Progenitor cell of endocrine pancreas (in vitro differentiated cells): ENCODE measurements around the gene MAD1L1. TPM values are rescaled to one million over a fixed set of nuclear protein-coding genes. Genes with fewer than 3 reads are reported as not detected.

Experiments used
- DNase-seq: peaks from one replicate; pipeline ENCODE4 v3.0.0; 2021; ENCODE audit warnings: low spot score; ENCODE audit not compliant: unreplicated experiment
- H3K27ac Mint-ChIP-seq: 2 replicates; pipeline ENCODE4 v1.8.0; 2021; ENCODE audit warnings: mild to moderate bottlenecking, moderate library complexity, mixed read lengths
- H3K27me3 Mint-ChIP-seq: 2 replicates; pipeline ENCODE4 v1.8.0; 2021; ENCODE audit warnings: mixed read lengths
- H3K36me3 Mint-ChIP-seq: 2 replicates; pipeline ENCODE4 v1.8.0; 2022; ENCODE audit warnings: mixed read lengths; ENCODE audit not compliant: insufficient read depth
- H3K4me1 Mint-ChIP-seq: 2 replicates; pipeline ENCODE4 v1.8.0; 2021; ENCODE audit warnings: low read depth, mixed read lengths
- H3K4me3 Mint-ChIP-seq: 2 replicates; pipeline ENCODE4 v1.8.0; 2021; ENCODE audit warnings: low read depth, mild to moderate bottlenecking, moderate library complexity, mixed read lengths
- H3K9me3 Mint-ChIP-seq: 2 replicates; pipeline ENCODE4 v1.8.0; 2021; ENCODE audit warnings: low read depth, mixed read lengths
- total RNA-seq: library from RNA; stranded (reverse); gene quantifications from 2 replicates; pipeline ENCODE4 v1.2.1, GENCODE V29; 2021
- TF ChIP-seq, protein P1 (sequence below): fragments of 200-600 bp; sonication (generic); IDR thresholded peaks from one replicate; pipeline ENCODE4 v1.5.0; 2021; ENCODE audit warnings: antibody characterized with exemption, mild to moderate bottlenecking; ENCODE audit not compliant: unreplicated experiment

The MAD1L1 gene
- total RNA-seq, 1 donor from 2014 or later = 49.8 TPM

DNA sequence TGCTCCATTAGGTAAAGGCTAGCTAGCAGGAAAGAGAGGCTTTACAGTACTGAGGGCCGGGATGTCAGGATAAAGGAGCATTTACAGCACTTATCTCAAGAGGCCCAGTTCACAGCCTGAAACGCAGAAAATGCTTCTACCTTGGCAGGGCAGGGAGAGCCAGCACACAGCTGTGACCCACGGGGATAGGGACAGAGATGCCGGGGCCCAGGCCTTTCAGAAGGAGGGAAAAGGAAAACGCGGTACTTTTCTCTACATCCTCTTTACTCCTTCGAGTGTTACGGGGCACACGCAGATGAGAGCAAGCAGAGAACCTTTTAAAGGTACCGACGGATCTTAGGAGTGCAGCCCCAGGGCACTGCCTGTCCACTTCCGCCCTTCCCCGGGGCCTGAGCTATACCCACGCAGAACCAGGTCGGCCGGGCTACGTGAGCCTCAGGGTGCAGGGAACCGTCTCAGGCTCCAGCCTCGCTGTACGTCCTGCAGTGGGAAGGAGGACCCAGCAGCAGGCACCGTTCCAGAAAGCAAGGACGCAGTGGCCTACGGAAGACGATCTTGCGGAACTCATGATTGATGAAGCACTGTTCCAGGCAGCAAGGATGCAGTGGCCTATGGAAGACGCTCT, 330.4 kb downstream of the MAD1L1 start:
- no peaks in the 10 kb centered on the region for H3K4me1 Mint-ChIP-seq
- H3K4me3 Mint-ChIP-seq = no peak overlapping the region
- no peaks in the 10 kb centered on the region for H3K36me3 Mint-ChIP-seq
- TF ChIP-seq, protein P1, sequence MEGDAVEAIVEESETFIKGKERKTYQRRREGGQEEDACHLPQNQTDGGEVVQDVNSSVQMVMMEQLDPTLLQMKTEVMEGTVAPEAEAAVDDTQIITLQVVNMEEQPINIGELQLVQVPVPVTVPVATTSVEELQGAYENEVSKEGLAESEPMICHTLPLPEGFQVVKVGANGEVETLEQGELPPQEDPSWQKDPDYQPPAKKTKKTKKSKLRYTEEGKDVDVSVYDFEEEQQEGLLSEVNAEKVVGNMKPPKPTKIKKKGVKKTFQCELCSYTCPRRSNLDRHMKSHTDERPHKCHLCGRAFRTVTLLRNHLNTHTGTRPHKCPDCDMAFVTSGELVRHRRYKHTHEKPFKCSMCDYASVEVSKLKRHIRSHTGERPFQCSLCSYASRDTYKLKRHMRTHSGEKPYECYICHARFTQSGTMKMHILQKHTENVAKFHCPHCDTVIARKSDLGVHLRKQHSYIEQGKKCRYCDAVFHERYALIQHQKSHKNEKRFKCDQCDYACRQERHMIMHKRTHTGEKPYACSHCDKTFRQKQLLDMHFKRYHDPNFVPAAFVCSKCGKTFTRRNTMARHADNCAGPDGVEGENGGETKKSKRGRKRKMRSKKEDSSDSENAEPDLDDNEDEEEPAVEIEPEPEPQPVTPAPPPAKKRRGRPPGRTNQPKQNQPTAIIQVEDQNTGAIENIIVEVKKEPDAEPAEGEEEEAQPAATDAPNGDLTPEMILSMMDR = no peak
- H3K9me3 Mint-ChIP-seq = no peaks in the 10 kb centered on the region
- DNase-seq = no peak
- H3K27me3 Mint-ChIP-seq = no peaks in the 10 kb centered on the region
- no peak overlapping the region for H3K27ac Mint-ChIP-seq

DNA sequence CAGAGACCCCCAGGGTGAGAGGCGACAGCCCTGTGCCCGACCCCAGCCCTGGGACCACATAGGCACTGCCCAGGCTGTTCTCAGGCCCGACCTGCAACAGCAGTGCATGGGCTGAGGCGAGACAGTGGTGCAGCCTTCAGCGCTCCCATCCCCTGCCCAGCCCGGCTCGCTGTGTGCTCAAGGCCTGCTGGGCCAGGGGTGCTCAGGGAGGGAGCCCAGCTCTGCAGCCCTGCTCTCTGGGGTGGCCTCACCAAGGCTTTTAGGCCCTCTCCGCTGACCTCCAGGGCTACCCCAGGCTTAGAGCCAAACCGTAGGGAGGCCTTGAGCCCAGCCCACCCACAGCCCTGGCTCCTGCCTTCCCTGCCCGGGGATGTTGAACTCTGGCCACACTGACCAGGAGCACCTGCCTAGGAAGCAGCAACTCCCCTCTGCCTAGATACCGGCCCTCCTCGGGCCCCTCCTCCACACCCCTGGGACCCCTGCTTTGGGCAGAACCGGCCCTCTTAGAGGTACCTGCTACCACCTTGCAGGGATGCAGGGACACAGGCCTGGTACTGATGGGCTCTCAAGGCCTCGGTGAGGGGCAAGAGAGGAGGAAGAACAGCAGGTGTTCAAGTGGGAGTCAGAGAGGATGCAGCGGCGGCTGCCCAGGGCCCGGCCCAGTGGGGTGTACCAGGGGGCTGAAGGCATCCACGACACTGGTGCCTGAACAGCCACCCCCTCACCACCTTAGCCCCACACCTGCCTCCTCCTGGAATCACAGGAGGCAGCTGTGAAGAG, 331.1 kb downstream of the MAD1L1 start:
- no peak for DNase-seq
- Mint-ChIP-seq H3K9me3 (no peaks in the 10 kb centered on the region), H3K4me3 (no peak overlapping the region), H3K27ac (no peak overlapping the region), H3K36me3 (no peaks in the 10 kb centered on the region), H3K4me1 (no peaks in the 10 kb centered on the region), H3K27me3 (no peaks in the 10 kb centered on the region)
- TF ChIP-seq, protein P1 = no peak

DNA sequence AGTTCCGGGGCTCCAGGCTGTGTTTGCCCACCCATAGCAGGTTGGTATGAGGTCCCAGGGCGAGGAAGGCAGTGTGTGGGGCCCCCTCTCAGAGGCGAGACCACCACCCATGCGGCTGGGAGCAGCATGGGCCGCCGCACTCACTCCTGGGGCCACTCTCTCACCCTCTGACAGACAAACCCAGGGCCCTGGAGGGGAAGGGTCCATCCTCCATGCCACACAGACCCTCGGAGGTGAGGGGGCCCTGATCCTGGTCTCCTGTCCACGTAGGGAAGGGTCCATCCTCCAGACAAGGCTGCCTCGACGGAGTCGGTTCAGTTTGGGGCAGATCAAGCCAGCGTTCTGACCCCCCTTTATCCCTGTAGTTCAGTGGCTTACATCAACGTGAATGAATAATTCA, 331.9 kb downstream of the MAD1L1 start:
- no peak overlapping the region for H3K27ac Mint-ChIP-seq
- H3K36me3 Mint-ChIP-seq = no peaks in the 10 kb centered on the region
- H3K4me1 Mint-ChIP-seq = no peaks in the 10 kb centered on the region
- no peak overlapping the region for H3K4me3 Mint-ChIP-seq
- H3K27me3 Mint-ChIP-seq = no peaks in the 10 kb centered on the region
- no peak for DNase-seq
- no peaks in the 10 kb centered on the region for H3K9me3 Mint-ChIP-seq
- TF ChIP-seq, protein P1 = no peak

DNA sequence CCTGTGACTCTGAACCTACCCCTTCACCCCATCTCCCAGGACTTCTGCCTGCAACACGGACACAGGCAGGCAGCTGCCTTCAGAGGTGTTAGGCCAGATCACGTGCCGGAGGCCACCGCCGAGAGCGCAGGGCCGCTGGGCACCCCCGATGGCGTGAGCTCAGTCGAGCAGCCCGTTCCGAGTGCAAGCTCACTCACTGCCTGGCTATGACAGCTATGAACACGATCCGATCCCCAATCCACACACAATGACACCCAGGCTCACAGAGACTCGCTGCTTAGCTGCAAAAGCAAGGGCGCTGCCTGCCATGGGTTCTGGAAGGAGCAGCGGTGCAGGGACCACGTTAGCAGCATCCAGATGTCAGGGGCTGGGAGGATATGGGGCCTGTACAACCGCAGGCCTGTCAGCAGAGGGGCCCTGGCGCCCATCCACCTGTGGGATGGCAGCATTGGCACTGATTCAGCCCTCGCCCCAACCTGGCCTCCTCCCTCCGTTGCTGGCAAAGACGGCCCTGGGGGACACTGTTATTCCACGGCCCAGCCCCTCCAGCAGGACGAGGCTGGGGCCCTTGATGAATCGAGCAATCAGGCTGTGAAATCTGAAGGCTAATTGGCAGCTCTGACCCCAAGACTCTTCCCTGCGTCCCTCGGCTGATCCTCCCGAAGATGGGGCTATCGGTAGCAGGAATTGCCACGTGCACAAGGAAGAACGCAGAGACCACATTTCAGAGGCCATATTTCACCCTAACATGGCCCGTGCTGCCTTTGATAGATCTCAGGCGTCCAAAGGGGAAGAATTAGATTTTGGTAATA, 332.6 kb downstream of the MAD1L1 start:
- Mint-ChIP-seq H3K4me1 (no peaks in the 10 kb centered on the region), H3K27me3 (no peaks in the 10 kb centered on the region), H3K4me3 (no peak overlapping the region), H3K9me3 (no peaks in the 10 kb centered on the region), H3K27ac (no peak overlapping the region), H3K36me3 (no peaks in the 10 kb centered on the region)
- DNase-seq = no peak
- TF ChIP-seq, protein P1 = no peak

DNA sequence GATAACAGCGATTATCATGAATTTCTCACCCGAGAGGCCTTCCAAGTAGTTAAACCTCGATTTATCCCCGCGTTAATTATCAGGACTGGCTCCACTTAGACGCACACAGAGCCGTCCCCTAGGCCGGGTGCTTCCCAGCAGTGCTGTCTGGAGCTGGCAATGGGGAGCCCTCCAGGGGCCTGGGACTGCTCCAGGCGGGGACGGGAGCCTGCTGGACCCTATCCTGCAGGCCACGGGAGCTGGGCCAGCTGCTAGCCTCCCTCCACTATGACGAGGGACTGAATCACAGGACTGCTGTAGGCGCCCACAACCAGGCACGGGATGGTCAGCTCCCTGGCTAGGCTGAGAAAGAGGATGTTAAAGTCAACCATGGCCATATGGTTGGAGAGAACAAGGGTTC, 333.5 kb downstream of the MAD1L1 start:
- Mint-ChIP-seq H3K9me3 (no peaks in the 10 kb centered on the region), H3K27ac (no peak overlapping the region), H3K4me1 (no peaks in the 10 kb centered on the region), H3K27me3 (no peaks in the 10 kb centered on the region), H3K36me3 (no peaks in the 10 kb centered on the region), H3K4me3 (no peak overlapping the region)
- no peak for DNase-seq
- TF ChIP-seq, protein P1 = no peak
